K562 (cell line): Measurements from ENCODE around the gene GET4. TPM values are rescaled to one million over a fixed set of nuclear protein-coding genes. Genes with fewer than 3 reads are reported as not detected.
"Not testable (repeated sequence)": the region's sequence is repeated elsewhere in the genome, so short reads cannot be mapped to it uniquely, and the experiment has no call there.

ENCODE experiments used
- ATAC-seq: fragments of 200-7000 bp; cut with Tn5 transposase; 3 replicates; pipeline ENCODE4 v1.9.1; 2020; ENCODE audit warnings: moderate library complexity
- BruUV-seq: library from RNA; stranded (reverse); fragments of 400-500 nt; replicated peaks from 2 replicates; lab custom pipeline; 2021; lab: Mats Ljungman, UMichigan
- CTCF ChIA-PET: fragments of 300-600 bp; formaldehyde crosslinking; extraction: SDS; loops from one replicate; lab custom pipeline; 2021; ENCODE audit warnings: low intra/inter-chr PET ratio; lab: Yijun Ruan, JAX
- POLR2A ChIA-PET: fragments of 300-600, 350-650 bp; sonication (Branson Sonifier 250); formaldehyde crosslinking; extraction: SDS; loops from one replicate; lab custom pipeline; 2021; ENCODE audit warnings: antibody characterized with exemption, inconsistent platforms; lab: Yijun Ruan, JAX
- DNase-seq, 4 experiments: peaks; one replicate each; pipeline versions ENCODE4 v3.0.0 to v3.0.0-alpha.2; 2011 to 2018; ENCODE audit warnings: low spot score in 3 of 4, mixed read lengths in 3 of 4; ENCODE audit errors: extremely low read depth in 1 of 4
- FAIRE-seq: peaks from 2 replicates; lab custom pipeline; 2011; peaks lifted over from hg19 to GRCh38; lab: Jason Lieb, UNC
- H2AFZ ChIP-seq: 2 replicates; pipeline ENCODE4 v1.6.0; 2011; ENCODE audit warnings: low read depth, low read length, control low read depth, inconsistent platforms
- H3K27ac ChIP-seq: fragments of 200-600 bp; 3 replicates; pipeline ENCODE4 v1.8.0; 2011; ENCODE audit warnings: low read depth, mild to moderate bottlenecking, control low read depth, inconsistent platforms, low read length, moderate library complexity, mixed read lengths; ENCODE audit errors: extremely low read depth
- H3K27me3 ChIP-seq, 2 experiments: fragments of 300-600 bp in 1 of 2; 2 replicates in 1 of 2; 3 replicates in 1 of 2; pipeline versions ENCODE4 v1.6.0 to v1.8.0; 2011; ENCODE audit warnings: inconsistent platforms in 2 of 2, low read length in 2 of 2, mild to moderate bottlenecking in 1 of 2, mixed read lengths in 1 of 2, moderate library complexity in 1 of 2; ENCODE audit not compliant: control insufficient read depth in 2 of 2, insufficient read depth in 2 of 2
- H3K36me3 ChIP-seq: fragments of 300-600 bp; 3 replicates; pipeline ENCODE4 v1.8.0; 2011; ENCODE audit warnings: mild to moderate bottlenecking, low read length, inconsistent platforms; ENCODE audit not compliant: control insufficient read depth, insufficient read depth
- H3K4me1 ChIP-seq, 2 experiments: fragments of 200-600 bp in 1 of 2; replicated peaks in 1 of 2; 2 replicates in 1 of 2; 3 replicates in 1 of 2; pipeline versions ENCODE4 v1.5.1 to v1.8.0; 2011; ENCODE audit warnings: inconsistent platforms in 2 of 2, low read length in 2 of 2, mild to moderate bottlenecking in 1 of 2, mixed read lengths in 1 of 2, moderate library complexity in 1 of 2; ENCODE audit not compliant: control insufficient read depth in 2 of 2, insufficient read depth in 2 of 2
- H3K4me2 ChIP-seq: 2 replicates; pipeline ENCODE4 v1.6.1; 2011; ENCODE audit warnings: low read length, control low read depth, inconsistent platforms, mixed read lengths; ENCODE audit not compliant: insufficient read depth
- H3K4me3 ChIP-seq: fragments of 200-600 bp; sonication (generic), shearing (Covaris generic); 2 replicates; pipeline ENCODE4 v1.5.1; 2016; ENCODE audit warnings: control low read depth, inconsistent platforms
- H3K79me2 ChIP-seq: fragments of 200-600 bp; 3 replicates; pipeline ENCODE4 v1.8.0; 2011; ENCODE audit warnings: low read length, inconsistent platforms; ENCODE audit not compliant: control insufficient read depth, insufficient read depth
- H3K9ac ChIP-seq, 2 experiments: 2 replicates each; pipeline versions ENCODE4 v1.6.0 to v1.6.1; 2011; ENCODE audit warnings: low read depth in 2 of 2, low read length in 2 of 2, control low read depth in 1 of 2, inconsistent platforms in 1 of 2, mild to moderate bottlenecking in 1 of 2, mixed read lengths in 1 of 2; ENCODE audit not compliant: insufficient read depth in 1 of 2
- H3K9me1 ChIP-seq: one replicate; pipeline ENCODE4 v1.6.0; 2011; ENCODE audit warnings: inconsistent platforms, mild to moderate bottlenecking, low read length, moderate library complexity; ENCODE audit not compliant: control insufficient read depth, insufficient read depth
- H3K9me3 ChIP-seq: replicated peaks from 2 replicates; pipeline ENCODE4 v1.5.1; 2011; ENCODE audit warnings: low read depth, low read length, inconsistent platforms; ENCODE audit not compliant: control insufficient read depth, insufficient read depth
- H4K20me1 ChIP-seq: replicated peaks from 2 replicates; pipeline ENCODE4 v1.6.1; 2011; ENCODE audit warnings: low read length, inconsistent platforms, mixed read lengths; ENCODE audit not compliant: control insufficient read depth, insufficient read depth
- ETV1 ChIP-seq: fragments of 450-650 bp; conservative IDR thresholded peaks from 2 replicates; pipeline ENCODE4 v1.6.1; 2016; ENCODE audit warnings: missing genetic modification characterization, control low read depth, low read depth, missing compliant biosample characterization
- KLF10 ChIP-seq: fragments of 250-450 bp; sonication (Bioruptor Pico); IDR thresholded peaks from 2 replicates; pipeline ENCODE4 v1.6.1; 2021; ENCODE audit warnings: matching md5 sums
- RAD21 ChIP-seq, 2 experiments: fragments of 250-450 bp in 1 of 2; fragments of 450-650 bp in 1 of 2; sonication (Bioruptor Pico) in 1 of 2; formaldehyde crosslinking in 1 of 2; IDR thresholded peaks in 1 of 2; conservative IDR thresholded peaks in 1 of 2; 2 replicates each; pipeline versions ENCODE4 v1.4.0 to v1.8.0; 2020 to 2022; ENCODE audit warnings: mild to moderate bottlenecking in 2 of 2, moderate library complexity in 1 of 2
- SMC3 ChIP-seq: conservative IDR thresholded peaks from 2 replicates; pipeline ENCODE4 v1.6.1; 2011; ENCODE audit warnings: low read depth, low read length, improper control_type of control experiment; ENCODE audit not compliant: insufficient read depth
- ZBTB7A ChIP-seq: IDR thresholded peaks from 2 replicates; pipeline ENCODE4 v1.6.1; 2011; ENCODE audit warnings: low read depth, mild to moderate bottlenecking, low read length, moderate library complexity, borderline replicate concordance; ENCODE audit not compliant: control insufficient read depth
- WGBS: fragments of 100-300 bp; shearing (Covaris generic); methylation state at CpG from one replicate; pipeline ENCODE4 v1.1.6; 2016; ENCODE audit warnings: low coverage, mixed read lengths; ENCODE audit not compliant: insufficient coverage; ENCODE audit errors: missing lambda C conversion rate; 5-methylcytosine and 5-hydroxymethylcytosine counted together
- in situ Hi-C: fragments of 300-500 bp; cut with MboI; formaldehyde crosslinking; loops from 4 replicates; pipeline ENCODE4 v1.15.0; 2018; ENCODE audit warnings: inconsistent platforms, mixed read lengths
- intact Hi-C: fragments of 100-400 bp; cut with micrococcal nuclease; formaldehyde crosslinking; loops from 2 replicates; pipeline ENCODE4 v1.14.2; 2022
- polyA plus RNA-seq, 8 experiments: library from polyadenylated mRNA; depleted of rRNA in 4 of 8; stranded (reverse) in 5 of 8; unstranded in 3 of 8; fragments of >200 nt; fragmentation: Nextera tagmentation in 2 of 8; fragmentation: Illumina TruSeq in 1 of 8; extraction: Ambion mirVana in 2 of 8; extraction: Trizol in 1 of 8; gene quantifications; 2 replicates each; pipeline versions ENCODE4 v1.2.1 to v1.2.3, GENCODE V29; 2011 to 2014; ENCODE audit warnings: inconsistent platforms in 1 of 8, missing spikeins in 1 of 8
- total RNA-seq, 7 experiments: library from RNA; depleted of rRNA in 6 of 7; stranded (reverse); fragments of >200 nt in 6 of 7; fragmentation: Illumina TruSeq in 2 of 7; extraction: Trizol in 2 of 7; gene quantifications; 2 replicates each; pipeline versions ENCODE4 v1.2.1 to v1.2.3, GENCODE V29; 2011 to 2021; ENCODE audit warnings: low replicate concordance in 1 of 7
- TF ChIP-seq, protein P1 (sequence below): sonication (generic); formaldehyde crosslinking; IDR thresholded peaks from 2 replicates; pipeline ENCODE4 v1.8.1; 2023; ENCODE audit warnings: mild to moderate bottlenecking, missing genetic modification reagents

Gene GET4
- total and polyA plus RNA-seq, 9 of the 15 experiments (the other 6 are each of a cell fraction or from before 2014, with no cell fraction given): 0.99 to 122 (median 40.4) TPM

DNA sequence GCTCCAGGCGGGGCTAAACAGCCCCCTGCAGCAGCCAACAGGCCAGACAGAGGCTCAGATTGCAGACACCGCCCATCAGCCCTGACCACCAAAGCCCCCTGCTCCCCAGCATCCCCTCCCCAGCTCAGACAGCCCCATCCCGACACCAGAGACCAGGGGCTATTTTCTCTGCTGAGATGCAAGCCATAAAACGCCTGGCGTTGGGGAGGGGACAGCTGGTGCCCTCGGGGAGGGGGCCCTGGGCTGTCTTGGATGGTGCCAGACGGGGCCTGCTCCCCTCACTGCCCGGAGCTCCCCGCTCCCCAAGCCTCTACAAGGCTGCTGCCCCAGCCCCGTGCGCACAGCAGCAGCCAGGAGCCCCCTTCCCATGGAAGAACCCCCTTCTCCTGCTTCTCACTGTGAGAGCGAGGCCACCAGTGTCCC is 31.8 kb downstream of the GET4 start:
- Histone ChIP-seq H3K4me2 (no peak overlapping the region), H3K79me2 (no peaks in the 10 kb centered on the region), H3K4me3 (no peak overlapping the region), H4K20me1 (no peaks in the 10 kb centered on the region), H3K4me1 (peaks cover 11 to 69% of the 10 kb centered on the region in 2 experiments), H3K27ac (no peak overlapping the region), H3K9me1 (no peaks in the 10 kb centered on the region), H3K9me3 (no peaks in the 10 kb centered on the region), H2AFZ (no peak overlapping the region), H3K27me3 (peaks cover 9 to 16% of the 10 kb centered on the region in 2 experiments; a peak in 1 of 5 replicates), H3K9ac (0 out of 4 replicates have a peak overlapping the region, but pooled peaks of 1 of the 2 experiments have one; percentile 17), H3K36me3 (no peaks in the 10 kb centered on the region)
- WGBS: 52% methylated on average over 9 of the region's 12 CpGs
- no TSS peak for BruUV-seq
- ATAC-seq (no peak), FAIRE-seq (no peak), DNase-seq (no peak)
- peak; percentile 51; the same call in 1 of the 2 replicates for TF ChIP-seq ZBTB7A
- TF ChIP-seq KLF10 (CRISPR knock-in tag): no peak
- ChIA-PET POLR2A (interaction anchor here (1.2 kb wide), 1 partner anchor 14 kb away, joined by 4 read pairs; no protein-coding TSS in a partner anchor), CTCF (no interaction called here)
- intact Hi-C loops: no loop called here
- in situ Hi-C loops: no loop called here

DNA sequence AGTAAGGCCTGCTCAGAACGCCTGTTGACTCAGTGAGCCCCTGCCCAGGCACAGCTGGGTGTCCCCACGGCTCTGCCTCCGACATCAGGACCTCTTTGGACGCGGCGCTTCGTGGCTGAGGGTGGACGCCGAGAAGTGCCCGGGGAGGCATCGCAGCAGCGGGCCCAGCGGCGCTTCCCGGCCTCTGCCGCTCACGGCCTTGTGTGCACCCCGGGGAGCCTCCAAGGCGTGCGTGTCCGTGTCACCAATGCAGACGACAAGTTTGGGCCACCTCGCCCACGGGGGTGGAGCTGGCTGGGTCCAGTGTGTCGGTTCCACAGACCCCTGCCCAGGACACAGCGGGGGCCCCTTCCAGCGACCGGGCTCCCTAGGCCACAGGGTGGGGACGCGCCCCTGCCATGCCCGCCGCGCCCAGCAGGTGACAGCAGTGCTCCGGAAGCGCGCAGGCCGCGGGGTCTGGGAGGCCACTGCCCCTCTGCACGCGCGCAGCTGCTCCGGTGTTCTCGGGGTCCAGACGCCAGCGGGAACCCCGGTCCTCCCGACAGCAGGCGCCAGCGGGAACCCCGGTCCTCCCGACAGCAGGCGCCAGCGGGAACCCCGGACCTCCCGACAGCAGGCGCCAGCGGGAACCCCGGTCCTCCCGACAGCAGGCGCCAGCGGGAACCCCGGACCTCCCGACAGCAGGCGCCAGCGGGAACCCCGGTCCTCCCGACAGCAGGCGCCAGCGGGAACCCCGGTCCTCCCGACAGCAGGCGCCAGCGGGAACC is 32.4 kb downstream of the GET4 start:
- H3K36me3 ChIP-seq, H2AFZ ChIP-seq, H3K79me2 ChIP-seq, POLR2A ChIA-PET, CTCF ChIA-PET, H4K20me1 ChIP-seq, BruUV-seq, FAIRE-seq, H3K4me3 ChIP-seq, H3K9me1 ChIP-seq, H3K27ac ChIP-seq, intact Hi-C loops, in situ Hi-C loops, H3K9me3 ChIP-seq, H3K4me2 ChIP-seq: not testable (repeated sequence)
- H3K27me3 ChIP-seq: peaks cover 9 to 14% of the 10 kb centered on the region in 2 experiments; a peak in 1 of 5 replicates
- ATAC-seq (peak; percentile 84), DNase-seq (peak; percentile 57 to 64 (median 63))
- H3K4me1 ChIP-seq: peaks cover 11 to 64% of the 10 kb centered on the region in 2 experiments
- 0 out of 4 replicates have a peak overlapping the region, but pooled peaks of 1 of the 2 experiments have one; percentile 17 for H3K9ac ChIP-seq
- WGBS: 46% methylated on average over 28 of the region's 73 CpGs
- peak; percentile 36; the same call in 1 of the 2 replicates for TF ChIP-seq SMC3
- TF ChIP-seq, protein P1, sequence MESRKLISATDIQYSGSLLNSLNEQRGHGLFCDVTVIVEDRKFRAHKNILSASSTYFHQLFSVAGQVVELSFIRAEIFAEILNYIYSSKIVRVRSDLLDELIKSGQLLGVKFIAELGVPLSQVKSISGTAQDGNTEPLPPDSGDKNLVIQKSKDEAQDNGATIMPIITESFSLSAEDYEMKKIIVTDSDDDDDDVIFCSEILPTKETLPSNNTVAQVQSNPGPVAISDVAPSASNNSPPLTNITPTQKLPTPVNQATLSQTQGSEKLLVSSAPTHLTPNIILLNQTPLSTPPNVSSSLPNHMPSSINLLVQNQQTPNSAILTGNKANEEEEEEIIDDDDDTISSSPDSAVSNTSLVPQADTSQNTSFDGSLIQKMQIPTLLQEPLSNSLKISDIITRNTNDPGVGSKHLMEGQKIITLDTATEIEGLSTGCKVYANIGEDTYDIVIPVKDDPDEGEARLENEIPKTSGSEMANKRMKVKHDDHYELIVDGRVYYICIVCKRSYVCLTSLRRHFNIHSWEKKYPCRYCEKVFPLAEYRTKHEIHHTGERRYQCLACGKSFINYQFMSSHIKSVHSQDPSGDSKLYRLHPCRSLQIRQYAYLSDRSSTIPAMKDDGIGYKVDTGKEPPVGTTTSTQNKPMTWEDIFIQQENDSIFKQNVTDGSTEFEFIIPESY (CRISPR knock-in tag): peak; percentile 93
- 0 out of 2 replicates have a peak, but pooled peaks have one; percentile 27 for TF ChIP-seq ETV1 (tag)
- TF ChIP-seq RAD21 (CRISPR knock-in tag; conservative IDR thresholded peaks at IDR 0.05 in 1 of 2, IDR thresholded peaks at IDR 0.05 in 1 of 2): peak; percentile 30 to 49; a peak in 2 of 4 replicates
